Esophagus muscularis mucosa (tissue), 2 donors: ENCODE measurements around the gene SNX2.

Source experiments
- POLR2A ChIP-seq: fragments of 450-650 bp; IDR thresholded peaks from one replicate; pipeline ENCODE4 v1.6.1; 2017; ENCODE audit warnings: antibody characterized with exemption, moderate library complexity, mild to moderate bottlenecking, low read depth
- POLR2AphosphoS5 ChIP-seq, 2 donors: sonication (generic); formaldehyde crosslinking; IDR thresholded peaks; one replicate each; pipeline ENCODE4 v1.6.1; 2017; ENCODE audit warnings: antibody characterized with exemption in 2 of 2

GRCh38 chr5:122751293-122751782 is 23.5 kb upstream of the SNX2 start:
- no peak for TF ChIP-seq POLR2AphosphoS5 (IDR thresholded peaks at IDR 0.05)
- TF ChIP-seq POLR2A = no peak
